ENCODE measurements around the gene LRP1-AS. TPM values are rescaled to one million over a fixed set of nuclear protein-coding genes. Genes with fewer than 3 reads are reported as not detected.
A peak's percentile ranks its signal among the peaks of the same experiment; 100 is the strongest.
"Not testable (repeated sequence)": the region's sequence is repeated elsewhere in the genome, so short reads cannot be mapped to it uniquely, and the experiment has no call there.

Gene LRP1-AS
- total RNA-seq, 1 donor from 2014 or later, result not detected

- intact Hi-C loops (cut with DNase I), result no loop called here
- DNase-seq (ENCODE audit: low spot score), result no peak
Measured at GRCh38 chr12:57128519-57129247, 18.7 kb downstream of the LRP1-AS start.

- intact Hi-C loops (cut with DNase I), result loop anchor here (2.0 kb wide), 1 partner anchor 25 kb away; no protein-coding TSS in a partner anchor
- peak; percentile 89 for DNase-seq (ENCODE audit: low spot score)
Measured at GRCh38 chr12:57127726-57128518, 19.5 kb downstream of the LRP1-AS start, which contains the start of gene LRP1. LRP1 (plus strand) TSS chr12:57128483; CDS start chr12:57128965, 482 bp downstream.

GRCh38 chr12:57127101-57127725 is 20.2 kb downstream of the LRP1-AS start:
- no peak for DNase-seq (ENCODE audit: low spot score)
- intact Hi-C loops (cut with DNase I), result loop anchor here (2.0 kb wide), 1 partner anchor 26 kb away; no protein-coding TSS in a partner anchor

- intact Hi-C loops (cut with DNase I), result loop anchor here (2.0 kb wide), 1 partner anchor 26 kb away; no protein-coding TSS in a partner anchor
- no peak for DNase-seq (ENCODE audit: low spot score)
Measured at GRCh38 chr12:57126561-57126960, 20.9 kb downstream of the LRP1-AS start.

- intact Hi-C loops (cut with DNase I), result loop anchor here (2.0 kb wide), 1 partner anchor 27 kb away; no protein-coding TSS in a partner anchor
- DNase-seq (ENCODE audit: low spot score), result no peak
Measured at GRCh38 chr12:57126061-57126460, 21.4 kb downstream of the LRP1-AS start.

GRCh38 chr12:57124261-57124877 is 23.1 kb downstream of the LRP1-AS start:
- intact Hi-C loops (cut with DNase I), result loop anchor here (1.0 to 2.0 kb wide), 2 partner anchors 50 to 59 kb away; no protein-coding TSS in a partner anchor
- DNase-seq (ENCODE audit: low spot score), result no peak

- intact Hi-C loops (cut with DNase I), result loop anchor here (1.0 to 2.0 kb wide), 2 partner anchors 51 to 59 kb away; no protein-coding TSS in a partner anchor
- DNase-seq (ENCODE audit: low spot score), result no peak
Measured at GRCh38 chr12:57123813-57124212, 23.6 kb downstream of the LRP1-AS start.

- intact Hi-C loops (cut with DNase I); DNase-seq (ENCODE audit: low spot score): not testable (repeated sequence)
Measured at GRCh38 chr12:57120718-57121117, 26.7 kb downstream of the LRP1-AS start.

- no peak for DNase-seq (ENCODE audit: low spot score)
- intact Hi-C loops (cut with DNase I), result no loop called here
Measured at GRCh38 chr12:57119294-57120085, 27.9 kb downstream of the LRP1-AS start.

- DNase-seq (ENCODE audit: low spot score), result no peak
- intact Hi-C loops (cut with DNase I), result no loop called here
Measured at GRCh38 chr12:57118711-57119271, 28.6 kb downstream of the LRP1-AS start.

- intact Hi-C loops (cut with DNase I), result no loop called here
- DNase-seq (ENCODE audit: low spot score), result no peak
Measured at GRCh38 chr12:57116580-57117281, 30.7 kb downstream of the LRP1-AS start.

- no peak for DNase-seq (ENCODE audit: low spot score)
- intact Hi-C loops (cut with DNase I), result loop anchor here (1.0 to 5.0 kb wide), 2 partner anchors 43 to 105 kb away; partner anchors contain the start of gene ZBTB39
Measured at GRCh38 chr12:57112492-57113294, 34.7 kb downstream of the LRP1-AS start.

- peak; percentile 92 for DNase-seq (ENCODE audit: low spot score)
- intact Hi-C loops (cut with DNase I), result loop anchor here (1.0 to 5.0 kb wide), 2 partner anchors 23 to 104 kb away; partner anchors contain the start of gene ZBTB39
Measured at GRCh38 chr12:57111031-57111734, 36.2 kb downstream of the LRP1-AS start, which contains the start of gene STAT6. STAT6 (minus strand) TSS chr12:57111362; CDS start chr12:57108278, 3,084 bp downstream.

GRCh38 chr12:57110104-57111030 is 37.1 kb downstream of the LRP1-AS start:
- peak; percentile 88 for DNase-seq (ENCODE audit: low spot score)
- intact Hi-C loops (cut with DNase I), result loop anchor here (1.0 to 5.0 kb wide), 2 partner anchors 22 to 103 kb away; partner anchors contain the start of gene ZBTB39
